Measurements from ENCODE around the gene GFPT2. TPM values are rescaled to one million over a fixed set of nuclear protein-coding genes. Genes with fewer than 3 reads are reported as not detected.

Gene GFPT2
- total RNA-seq, 2 experiments from 2014 or later = not detected

DNA sequence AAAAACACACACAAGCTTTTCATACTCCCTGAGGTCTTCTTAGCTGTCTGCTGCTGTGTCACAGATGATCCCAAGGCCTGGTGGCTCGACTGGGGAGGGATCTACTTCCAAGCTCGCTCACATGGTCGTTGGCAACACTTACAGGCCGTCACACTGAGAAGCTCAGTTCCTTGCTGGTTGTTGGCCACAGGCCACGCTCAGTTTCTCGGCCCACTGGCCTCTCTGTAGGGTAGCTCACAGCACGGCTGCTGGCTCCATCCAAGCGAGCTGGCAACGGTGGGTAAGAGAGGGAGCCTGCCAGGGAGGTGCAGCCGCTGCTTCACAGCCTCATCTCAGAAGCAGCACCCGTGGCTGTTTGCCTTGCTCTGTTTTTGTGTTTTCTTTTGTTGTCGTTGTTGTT lies 43.8 kb upstream of the GFPT2 start:
- ChIA-PET CTCF (ENCODE audit: unreplicated experiment) (no interaction called here), POLR2A (no interaction called here)
- no peak for DNase-seq (ENCODE audit: low spot score)
- Histone ChIP-seq H4K20me1 (ENCODE audit: insufficient read depth, low read length) (no peaks in the 10 kb centered on the region), H3K9me2 (ENCODE audit: insufficient read depth, low read length) (no peaks in the 10 kb centered on the region), H3K4me2 (ENCODE audit: low read length) (no peak overlapping the region), H3K27ac (ENCODE audit: low read depth, low read length, poor library complexity, severe bottlenecking) (no peak overlapping the region), H3K79me2 (ENCODE audit: insufficient read depth, low read depth, low read length) (no peaks in the 10 kb centered on the region), H3K4me3 (ENCODE audit: low read depth, low read length, poor library complexity, severe bottlenecking) (no peak overlapping the region), H3K9me3 (ENCODE audit: low read length) (no peaks in the 10 kb centered on the region), H3K4me1 (ENCODE audit: insufficient read depth, low read length, poor library complexity, severe bottlenecking) (no peaks in the 10 kb centered on the region), H2AFZ (ENCODE audit: low read length) (no peak overlapping the region), H3K36me3 (ENCODE audit: insufficient read depth, low read length) (no peaks in the 10 kb centered on the region)
- intact Hi-C loops (cut with micrococcal nuclease; ENCODE audit: unreplicated experiment) = no loop called here
- TF ChIP-seq, protein P1, sequence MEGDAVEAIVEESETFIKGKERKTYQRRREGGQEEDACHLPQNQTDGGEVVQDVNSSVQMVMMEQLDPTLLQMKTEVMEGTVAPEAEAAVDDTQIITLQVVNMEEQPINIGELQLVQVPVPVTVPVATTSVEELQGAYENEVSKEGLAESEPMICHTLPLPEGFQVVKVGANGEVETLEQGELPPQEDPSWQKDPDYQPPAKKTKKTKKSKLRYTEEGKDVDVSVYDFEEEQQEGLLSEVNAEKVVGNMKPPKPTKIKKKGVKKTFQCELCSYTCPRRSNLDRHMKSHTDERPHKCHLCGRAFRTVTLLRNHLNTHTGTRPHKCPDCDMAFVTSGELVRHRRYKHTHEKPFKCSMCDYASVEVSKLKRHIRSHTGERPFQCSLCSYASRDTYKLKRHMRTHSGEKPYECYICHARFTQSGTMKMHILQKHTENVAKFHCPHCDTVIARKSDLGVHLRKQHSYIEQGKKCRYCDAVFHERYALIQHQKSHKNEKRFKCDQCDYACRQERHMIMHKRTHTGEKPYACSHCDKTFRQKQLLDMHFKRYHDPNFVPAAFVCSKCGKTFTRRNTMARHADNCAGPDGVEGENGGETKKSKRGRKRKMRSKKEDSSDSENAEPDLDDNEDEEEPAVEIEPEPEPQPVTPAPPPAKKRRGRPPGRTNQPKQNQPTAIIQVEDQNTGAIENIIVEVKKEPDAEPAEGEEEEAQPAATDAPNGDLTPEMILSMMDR (conservative IDR thresholded peaks at IDR 0.05; ENCODE audit: low read length) = no peak
- TF ChIP-seq EZH2phosphoT487 (IDR thresholded peaks at IDR 0.05; ENCODE audit: borderline replicate concordance, low read depth, low read length) = no peak
- no TSS peak for BruUV-seq (replicated peaks)

DNA sequence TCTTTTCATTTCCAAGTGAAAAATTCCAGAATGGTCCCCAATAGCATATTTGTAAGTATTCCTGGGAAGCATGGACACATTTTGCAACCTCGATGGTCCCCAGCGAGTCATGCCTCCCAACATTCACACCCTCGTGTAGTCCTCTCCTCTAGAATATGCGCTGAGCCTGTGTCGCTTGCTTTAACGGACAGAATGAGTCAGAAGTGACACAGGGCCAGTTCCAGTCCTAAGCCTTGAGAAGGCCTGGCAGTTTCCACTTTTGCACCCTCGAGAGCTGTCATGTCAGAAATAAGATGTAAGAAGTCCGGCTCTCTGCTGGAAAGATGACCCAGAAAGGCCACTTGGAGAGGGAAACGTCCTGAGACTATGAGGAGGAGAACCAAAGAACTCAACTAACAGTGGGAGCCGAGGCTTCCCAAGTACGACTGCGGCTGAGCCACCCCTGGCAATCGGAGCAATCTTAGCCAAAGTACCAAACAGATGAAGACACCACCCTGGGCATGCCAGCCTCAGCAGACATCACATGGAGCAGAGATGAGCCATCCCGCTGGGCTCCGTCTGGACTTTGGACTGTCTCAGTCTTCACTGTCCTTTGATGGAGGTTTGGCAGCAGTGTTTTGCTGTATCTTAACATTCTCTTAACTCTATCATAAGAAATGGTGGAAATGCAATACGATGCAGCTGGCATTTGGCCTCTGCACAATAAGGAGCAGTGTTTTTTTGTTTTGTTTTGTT lies 42.6 kb upstream of the GFPT2 start:
- TF ChIP-seq EZH2phosphoT487 (IDR thresholded peaks at IDR 0.05; ENCODE audit: borderline replicate concordance, low read depth, low read length) = no peak
- TF ChIP-seq, protein P1 (conservative IDR thresholded peaks at IDR 0.05; ENCODE audit: low read length) = no peak
- Histone ChIP-seq H3K4me2 (ENCODE audit: low read length) (no peak overlapping the region), H3K4me1 (ENCODE audit: insufficient read depth, low read length, poor library complexity, severe bottlenecking) (no peaks in the 10 kb centered on the region), H3K36me3 (ENCODE audit: insufficient read depth, low read length) (no peaks in the 10 kb centered on the region), H3K4me3 (ENCODE audit: low read depth, low read length, poor library complexity, severe bottlenecking) (no peak overlapping the region), H3K9me3 (ENCODE audit: low read length) (no peaks in the 10 kb centered on the region), H3K27ac (ENCODE audit: low read depth, low read length, poor library complexity, severe bottlenecking) (no peak overlapping the region), H2AFZ (ENCODE audit: low read length) (no peak overlapping the region), H4K20me1 (ENCODE audit: insufficient read depth, low read length) (no peaks in the 10 kb centered on the region), H3K9me2 (ENCODE audit: insufficient read depth, low read length) (no peaks in the 10 kb centered on the region), H3K79me2 (ENCODE audit: insufficient read depth, low read depth, low read length) (no peaks in the 10 kb centered on the region)
- no TSS peak for BruUV-seq (replicated peaks)
- POLR2A ChIA-PET = interaction anchor here (1.0 to 1.5 kb wide), 2 partner anchors 20 to 370 kb away, joined by 3 read pairs; no protein-coding TSS in a partner anchor
- DNase-seq (ENCODE audit: low spot score) = no peak
- intact Hi-C loops (cut with micrococcal nuclease; ENCODE audit: unreplicated experiment) = no loop called here
- CTCF ChIA-PET (ENCODE audit: unreplicated experiment) = no interaction called here

DNA sequence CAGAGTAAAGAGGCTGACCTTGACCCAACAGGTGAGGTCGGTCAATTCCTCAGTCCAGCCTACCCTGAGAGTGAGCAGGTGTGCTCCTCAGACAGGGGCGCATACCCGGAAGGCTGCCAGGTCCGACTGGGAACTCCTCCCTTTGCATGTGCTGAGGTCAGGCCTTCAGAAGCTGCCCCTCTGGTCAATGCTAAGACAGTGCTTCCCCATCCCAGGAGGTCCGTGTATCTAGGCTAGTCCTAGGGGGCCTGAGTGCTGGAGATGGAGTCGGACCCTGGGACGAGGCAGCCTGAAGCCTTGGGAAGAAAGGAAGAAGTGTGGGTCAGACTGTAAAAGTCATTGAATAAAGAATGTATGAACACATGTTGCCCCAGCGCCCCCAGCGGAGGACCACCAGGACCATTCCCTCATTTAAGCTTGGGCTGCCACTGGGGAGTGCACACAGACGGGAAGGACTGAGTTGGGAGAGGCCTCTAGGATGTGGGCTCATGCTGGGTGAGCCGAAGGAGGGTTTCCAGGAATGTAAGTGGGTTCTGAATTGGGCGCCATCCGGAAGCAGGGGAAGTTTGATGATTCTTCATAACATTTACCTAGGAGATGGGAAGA lies 41.0 kb upstream of the GFPT2 start:
- H3K9me2 ChIP-seq (ENCODE audit: insufficient read depth, low read length) = no peaks in the 10 kb centered on the region
- CTCF ChIA-PET (ENCODE audit: unreplicated experiment) = no interaction called here
- no TSS peak for BruUV-seq (replicated peaks)
- POLR2A ChIA-PET = interaction anchor here (0.7 kb wide), 1 partner anchor 372 kb away, joined by 3 read pairs; no protein-coding TSS in a partner anchor
- H3K4me3 ChIP-seq (ENCODE audit: low read depth, low read length, poor library complexity, severe bottlenecking) = no peak overlapping the region
- no peaks in the 10 kb centered on the region for H3K9me3 ChIP-seq (ENCODE audit: low read length)
- intact Hi-C loops (cut with micrococcal nuclease; ENCODE audit: unreplicated experiment) = no loop called here
- no peaks in the 10 kb centered on the region for H3K36me3 ChIP-seq (ENCODE audit: insufficient read depth, low read length)
- DNase-seq (ENCODE audit: low spot score) = no peak
- H3K4me1 ChIP-seq (ENCODE audit: insufficient read depth, low read length, poor library complexity, severe bottlenecking) = no peaks in the 10 kb centered on the region
- H3K27ac ChIP-seq (ENCODE audit: low read depth, low read length, poor library complexity, severe bottlenecking) = no peak overlapping the region
- H2AFZ ChIP-seq (ENCODE audit: low read length) = no peak overlapping the region
- no peak overlapping the region for H3K4me2 ChIP-seq (ENCODE audit: low read length)
- no peaks in the 10 kb centered on the region for H4K20me1 ChIP-seq (ENCODE audit: insufficient read depth, low read length)
- no peaks in the 10 kb centered on the region for H3K79me2 ChIP-seq (ENCODE audit: insufficient read depth, low read depth, low read length)
- TF ChIP-seq EZH2phosphoT487 (IDR thresholded peaks at IDR 0.05; ENCODE audit: borderline replicate concordance, low read depth, low read length) = no peak
- TF ChIP-seq, protein P1 (conservative IDR thresholded peaks at IDR 0.05; ENCODE audit: low read length) = no peak
